ENCODE data around the gene COL26A1.

DNA sequence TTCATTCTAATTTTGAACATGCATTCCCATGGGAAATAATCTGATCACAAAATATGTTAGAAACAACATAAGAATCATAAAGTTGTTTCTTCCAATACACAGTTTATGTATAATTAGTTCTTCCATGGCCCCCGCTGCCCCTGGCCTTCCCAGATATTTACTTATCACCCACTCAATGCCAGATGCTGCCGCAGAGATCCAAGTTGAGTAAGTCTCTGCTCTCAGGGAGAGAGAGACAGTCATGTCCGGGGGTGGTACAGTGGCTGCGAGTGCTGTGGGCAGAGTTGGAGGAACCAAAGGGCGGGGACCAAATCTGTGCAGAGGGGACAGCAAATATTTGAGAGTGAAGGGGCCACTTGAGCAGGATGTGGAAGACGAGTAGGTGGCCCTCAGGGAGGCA lies 37.1 kb downstream of the COL26A1 start:
- TF ChIP-seq, protein P1, sequence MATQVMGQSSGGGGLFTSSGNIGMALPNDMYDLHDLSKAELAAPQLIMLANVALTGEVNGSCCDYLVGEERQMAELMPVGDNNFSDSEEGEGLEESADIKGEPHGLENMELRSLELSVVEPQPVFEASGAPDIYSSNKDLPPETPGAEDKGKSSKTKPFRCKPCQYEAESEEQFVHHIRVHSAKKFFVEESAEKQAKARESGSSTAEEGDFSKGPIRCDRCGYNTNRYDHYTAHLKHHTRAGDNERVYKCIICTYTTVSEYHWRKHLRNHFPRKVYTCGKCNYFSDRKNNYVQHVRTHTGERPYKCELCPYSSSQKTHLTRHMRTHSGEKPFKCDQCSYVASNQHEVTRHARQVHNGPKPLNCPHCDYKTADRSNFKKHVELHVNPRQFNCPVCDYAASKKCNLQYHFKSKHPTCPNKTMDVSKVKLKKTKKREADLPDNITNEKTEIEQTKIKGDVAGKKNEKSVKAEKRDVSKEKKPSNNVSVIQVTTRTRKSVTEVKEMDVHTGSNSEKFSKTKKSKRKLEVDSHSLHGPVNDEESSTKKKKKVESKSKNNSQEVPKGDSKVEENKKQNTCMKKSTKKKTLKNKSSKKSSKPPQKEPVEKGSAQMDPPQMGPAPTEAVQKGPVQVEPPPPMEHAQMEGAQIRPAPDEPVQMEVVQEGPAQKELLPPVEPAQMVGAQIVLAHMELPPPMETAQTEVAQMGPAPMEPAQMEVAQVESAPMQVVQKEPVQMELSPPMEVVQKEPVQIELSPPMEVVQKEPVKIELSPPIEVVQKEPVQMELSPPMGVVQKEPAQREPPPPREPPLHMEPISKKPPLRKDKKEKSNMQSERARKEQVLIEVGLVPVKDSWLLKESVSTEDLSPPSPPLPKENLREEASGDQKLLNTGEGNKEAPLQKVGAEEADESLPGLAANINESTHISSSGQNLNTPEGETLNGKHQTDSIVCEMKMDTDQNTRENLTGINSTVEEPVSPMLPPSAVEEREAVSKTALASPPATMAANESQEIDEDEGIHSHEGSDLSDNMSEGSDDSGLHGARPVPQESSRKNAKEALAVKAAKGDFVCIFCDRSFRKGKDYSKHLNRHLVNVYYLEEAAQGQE (IDR thresholded peaks at IDR 0.05; ENCODE audit: insufficient read depth in 1 of 2, low read depth in 2 of 2, low read length in 2 of 2), result no peak
- TF ChIP-seq POLR2AphosphoS5 (IDR thresholded peaks at IDR 0.05; ENCODE audit: low read depth, low read length) (no peak), TAF1 (IDR thresholded peaks at IDR 0.05; ENCODE audit: borderline replicate concordance, insufficient read depth, low read length) (no peak), SIN3A (IDR thresholded peaks at IDR 0.05; ENCODE audit: borderline replicate concordance, insufficient read depth, low read length) (no peak)

Data from PFSK-1 (cell line).